Stimulated activated CD4-positive, alpha-beta T cell treated with anti-CD3 and anti-CD28 coated beads, Interleukin-12 subunit alpha, Interleukin-12 subunit beta, amount 100 ng/mL, for 24 hours (primary cell): ENCODE data around the gene SQSTM1.

Experiments used
- DNase-seq, 2 experiments: peaks; one replicate each; pipeline ENCODE4 v3.0.0-alpha.2; 2020; ENCODE audit warnings: low read depth in 2 of 2

SQSTM1 gene

DNA sequence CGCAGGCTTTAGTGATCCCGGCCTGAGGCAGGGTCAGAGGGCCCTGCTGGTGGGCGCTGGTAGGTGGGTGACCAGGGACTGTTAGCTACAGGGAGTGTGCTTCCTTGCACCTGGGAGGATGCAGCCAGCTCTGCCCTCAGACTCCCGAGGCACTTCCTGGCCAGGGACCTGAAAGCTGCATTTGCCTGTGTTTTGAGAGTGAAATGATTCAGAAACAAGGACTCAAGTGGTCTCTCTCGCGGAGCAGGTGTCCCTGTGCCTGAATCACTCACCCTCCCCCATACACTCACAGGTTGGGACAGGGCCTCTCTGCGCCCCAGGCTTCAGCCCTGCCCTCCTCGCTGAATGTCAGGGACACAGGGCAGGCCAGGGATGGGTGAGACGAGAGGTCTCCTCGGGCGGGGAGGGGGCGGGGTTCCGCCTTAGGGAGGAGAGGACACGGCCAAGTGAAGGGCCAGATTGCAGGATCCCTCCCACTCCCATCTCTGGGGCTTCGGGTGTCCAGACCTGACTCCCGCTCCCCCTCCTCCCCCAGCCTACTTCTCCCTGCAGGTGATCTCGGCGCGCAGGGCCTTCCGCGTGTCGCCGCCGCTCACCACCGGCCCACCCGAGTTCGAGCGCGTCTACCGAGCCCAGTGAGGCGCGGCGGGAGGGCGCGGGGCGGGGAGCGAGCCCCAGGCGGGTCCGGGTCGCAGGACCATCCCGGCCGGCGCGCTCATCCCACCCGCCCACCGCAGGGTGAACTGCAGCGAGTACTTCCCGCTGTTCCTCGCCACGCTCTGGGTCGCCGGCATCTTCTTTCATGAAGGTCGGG is 25.4 kb upstream of the SQSTM1 start:
- DNase-seq = no peak

DNA sequence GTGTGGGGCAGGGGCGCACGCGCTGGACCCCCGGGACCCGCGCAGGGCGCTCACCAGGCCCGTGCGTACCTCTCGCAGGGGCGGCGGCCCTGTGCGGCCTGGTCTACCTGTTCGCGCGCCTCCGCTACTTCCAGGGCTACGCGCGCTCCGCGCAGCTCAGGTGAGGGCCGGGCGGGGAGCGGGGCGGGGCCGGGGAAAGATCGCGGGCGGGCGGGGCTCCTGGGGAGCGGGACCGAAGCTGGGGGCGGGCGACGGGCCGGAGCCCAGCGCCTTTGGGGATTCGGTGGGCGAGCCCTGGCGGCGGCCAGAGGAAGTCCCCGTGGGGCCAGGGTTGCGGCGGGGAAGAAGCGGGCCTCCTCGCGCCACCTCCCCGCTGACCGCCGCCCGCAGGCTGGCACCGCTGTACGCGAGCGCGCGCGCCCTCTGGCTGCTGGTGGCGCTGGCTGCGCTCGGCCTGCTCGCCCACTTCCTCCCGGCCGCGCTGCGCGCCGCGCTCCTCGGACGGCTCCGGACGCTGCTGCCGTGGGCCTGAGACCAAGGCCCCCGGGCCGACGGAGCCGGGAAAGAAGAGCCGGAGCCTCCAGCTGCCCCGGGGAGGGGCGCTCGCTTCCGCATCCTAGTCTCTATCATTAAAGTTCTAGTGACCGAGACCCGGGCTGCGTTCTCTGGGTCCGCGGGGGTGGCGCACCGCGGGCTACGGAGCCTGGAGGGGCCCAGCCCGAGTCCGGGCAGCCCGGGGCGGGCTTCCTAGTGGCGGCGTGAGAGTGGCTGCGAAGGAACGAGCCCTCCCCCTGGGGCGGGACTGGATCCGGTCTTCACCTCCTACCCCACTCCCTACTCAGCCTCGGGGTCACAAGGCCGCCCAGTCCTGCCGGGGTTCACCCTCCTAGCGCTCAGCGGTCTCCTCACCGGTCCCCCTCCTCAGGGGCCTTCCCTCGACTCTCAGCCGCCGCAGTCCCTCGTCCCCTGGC is 24.6 kb upstream of the SQSTM1 start:
- DNase-seq = peak in 1 of 2 experiments; percentile 59

DNA sequence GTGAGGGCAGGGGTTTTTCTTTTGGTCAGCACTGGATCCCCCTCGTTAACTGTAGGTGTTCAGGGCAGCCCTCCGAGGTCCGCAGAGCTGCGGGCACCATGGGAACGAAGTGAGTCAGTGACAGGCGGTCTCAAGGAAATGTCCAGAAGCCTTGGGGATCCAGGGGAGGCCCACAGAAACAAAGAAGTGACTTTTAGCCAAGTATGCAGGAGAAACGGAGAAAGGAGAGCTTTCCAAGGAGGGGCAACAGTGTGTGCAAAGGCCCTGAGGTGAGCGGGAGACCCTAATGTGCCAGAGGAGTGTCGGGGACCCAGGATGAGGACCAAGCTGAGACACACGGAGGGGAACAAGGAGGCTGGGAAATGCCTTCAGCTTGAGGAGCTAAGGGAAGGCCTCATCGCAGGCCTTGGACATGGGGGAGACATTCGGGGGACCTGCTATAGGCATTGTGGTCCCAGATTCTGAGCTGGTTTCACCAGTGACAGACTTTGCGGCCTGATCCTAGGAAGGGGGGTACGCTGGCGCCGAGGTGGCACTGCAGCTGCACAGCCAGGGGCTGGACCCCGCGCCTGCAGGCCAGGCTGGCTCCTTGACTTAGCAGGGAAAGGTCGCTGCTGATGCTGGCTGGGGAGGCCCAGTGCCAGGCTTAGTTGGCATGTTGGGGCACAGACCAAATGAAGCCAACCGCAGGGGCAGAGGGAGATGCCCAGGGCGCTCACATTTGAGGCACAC is 23.7 kb upstream of the SQSTM1 start:
- no peak for DNase-seq

DNA sequence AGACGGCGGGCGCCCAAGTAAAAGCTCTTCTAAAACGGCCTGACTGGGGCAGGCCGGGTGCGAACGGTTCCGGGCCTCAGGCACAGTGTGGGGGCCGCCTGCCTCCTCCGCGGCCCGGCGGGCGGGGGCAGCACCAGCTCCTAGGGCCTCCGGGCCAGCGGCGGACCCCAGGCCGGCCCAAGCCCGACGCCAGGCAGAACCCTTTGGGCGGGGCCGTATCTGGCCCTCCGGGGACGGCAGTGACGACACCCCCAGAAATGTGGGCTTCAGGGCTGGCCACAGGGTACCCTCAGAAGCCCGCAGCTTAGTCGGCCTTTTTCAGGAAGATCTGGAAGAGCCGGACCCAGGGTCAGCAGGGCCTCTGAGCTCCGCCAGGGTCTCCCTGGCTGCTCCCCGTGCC is 23.0 kb upstream of the SQSTM1 start:
- DNase-seq = no peak

DNA sequence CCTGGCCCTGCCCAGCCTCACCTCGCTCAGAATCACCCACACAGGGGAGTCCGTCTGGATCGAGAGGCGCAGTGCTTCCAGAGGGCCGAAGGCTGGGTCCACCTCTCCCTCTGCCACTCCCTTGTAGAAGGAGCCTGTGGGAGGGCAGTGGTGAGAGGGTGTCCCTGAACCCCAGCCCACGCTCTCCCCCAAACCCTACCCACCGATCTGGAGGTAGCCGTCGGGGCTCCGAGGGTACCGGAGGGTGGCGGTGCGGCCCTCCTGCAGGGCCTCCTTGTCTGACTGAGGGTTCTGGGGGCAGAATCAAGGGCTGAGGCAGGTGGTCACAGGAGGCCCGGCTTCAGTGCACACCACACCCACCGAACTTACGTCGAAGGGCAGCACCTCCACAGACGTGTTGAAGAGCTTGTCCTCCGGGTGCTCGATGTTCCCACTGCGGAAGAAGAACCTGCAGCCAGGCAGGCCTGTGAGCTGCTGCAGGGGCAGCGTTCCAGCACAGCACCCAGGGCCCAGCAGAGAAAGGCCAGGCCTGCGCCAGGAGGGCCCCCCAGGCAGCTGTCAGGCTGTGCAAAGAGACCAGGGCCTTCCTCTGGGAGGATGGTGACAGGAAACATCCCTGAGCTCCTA is 22.4 kb upstream of the SQSTM1 start:
- DNase-seq = no peak

DNA sequence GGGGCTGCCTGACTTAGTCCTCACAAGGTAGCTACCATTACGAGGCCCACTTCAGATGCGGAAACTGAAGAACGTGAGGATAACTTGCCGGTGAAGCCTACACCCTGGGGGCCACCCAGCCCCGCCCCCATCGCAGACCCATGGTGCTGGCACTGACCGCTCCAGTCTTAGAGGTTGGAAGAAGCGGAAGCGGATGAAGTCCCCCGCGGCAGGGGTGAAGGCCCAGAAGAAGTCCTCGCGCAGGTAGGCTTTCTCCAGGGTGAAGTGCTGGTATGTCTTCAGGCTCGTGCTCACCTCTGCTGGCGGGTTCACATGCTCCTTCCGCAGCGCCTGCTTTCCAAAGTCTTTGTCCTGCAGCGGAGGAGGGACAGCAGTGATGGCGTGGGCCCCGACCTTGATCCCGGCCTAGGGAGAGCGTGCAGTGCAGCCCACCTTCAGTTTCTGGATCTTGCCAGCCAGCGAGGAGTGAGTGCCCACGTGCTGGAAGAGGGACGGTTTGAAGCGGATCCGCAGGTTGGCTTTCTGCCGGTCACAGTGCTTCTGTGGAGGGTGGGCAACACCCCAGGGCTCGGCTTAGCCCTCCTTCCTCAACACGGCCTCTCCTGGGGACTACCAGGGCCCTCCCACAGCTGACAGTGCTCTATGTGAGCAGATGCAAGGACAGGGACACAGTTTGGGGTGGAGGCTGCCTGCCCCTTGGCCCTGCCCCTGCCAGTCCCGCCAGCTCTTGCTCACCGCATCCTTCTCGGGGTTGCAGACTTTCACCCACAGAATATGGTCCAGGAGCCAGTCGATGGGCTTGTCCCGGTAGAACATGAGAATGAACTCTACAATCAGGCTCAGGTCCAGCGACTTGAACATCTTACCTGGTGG is 21.7 kb upstream of the SQSTM1 start:
- no peak for DNase-seq

DNA sequence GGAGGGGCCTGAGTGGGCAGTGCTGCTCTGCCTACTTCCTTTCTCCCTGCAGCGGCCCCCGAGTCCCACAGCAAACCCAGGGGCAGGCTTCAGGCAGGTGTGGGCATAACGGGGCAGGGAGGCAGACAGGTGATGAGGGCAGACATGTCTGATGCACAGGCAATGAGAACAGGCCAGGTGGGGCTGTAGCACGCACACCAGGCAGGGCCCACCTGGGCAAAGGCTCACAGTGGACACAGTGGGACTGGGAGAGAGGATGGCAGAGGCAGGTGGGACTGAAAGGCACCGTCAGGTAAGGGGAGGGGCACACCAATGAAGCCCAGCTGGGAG is 21.1 kb upstream of the SQSTM1 start:
- DNase-seq = no peak

DNA sequence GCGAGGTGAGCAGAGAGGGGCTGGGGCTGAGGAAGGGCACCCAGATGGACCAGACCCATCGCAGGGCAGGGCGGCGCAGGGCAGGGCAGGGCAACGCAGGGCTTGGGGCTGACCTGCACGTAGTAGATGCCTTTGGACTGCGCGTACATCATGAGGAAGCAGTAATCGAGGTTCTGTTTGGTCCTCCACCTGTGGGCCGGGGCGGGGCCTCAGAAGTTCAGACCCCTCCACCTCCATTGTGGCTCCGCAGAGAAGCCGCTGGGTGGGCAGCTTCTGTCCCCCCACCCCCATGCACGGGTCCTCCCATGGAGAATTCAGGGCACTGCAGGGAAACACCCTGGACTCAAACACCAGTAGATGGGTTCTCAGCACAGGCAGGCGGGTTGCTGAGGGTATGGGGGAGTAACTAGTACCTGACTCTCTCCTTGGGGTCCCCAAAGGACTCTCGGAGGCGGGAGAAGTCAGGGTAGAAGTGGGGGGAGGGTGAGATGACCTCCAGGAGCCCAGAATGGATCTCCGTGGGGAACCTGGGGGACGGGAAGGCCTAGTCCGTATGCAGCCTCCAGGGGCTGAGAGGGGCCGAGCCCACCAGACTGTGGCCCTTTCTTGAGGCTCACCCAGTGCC is 20.5 kb upstream of the SQSTM1 start:
- no peak for DNase-seq

DNA sequence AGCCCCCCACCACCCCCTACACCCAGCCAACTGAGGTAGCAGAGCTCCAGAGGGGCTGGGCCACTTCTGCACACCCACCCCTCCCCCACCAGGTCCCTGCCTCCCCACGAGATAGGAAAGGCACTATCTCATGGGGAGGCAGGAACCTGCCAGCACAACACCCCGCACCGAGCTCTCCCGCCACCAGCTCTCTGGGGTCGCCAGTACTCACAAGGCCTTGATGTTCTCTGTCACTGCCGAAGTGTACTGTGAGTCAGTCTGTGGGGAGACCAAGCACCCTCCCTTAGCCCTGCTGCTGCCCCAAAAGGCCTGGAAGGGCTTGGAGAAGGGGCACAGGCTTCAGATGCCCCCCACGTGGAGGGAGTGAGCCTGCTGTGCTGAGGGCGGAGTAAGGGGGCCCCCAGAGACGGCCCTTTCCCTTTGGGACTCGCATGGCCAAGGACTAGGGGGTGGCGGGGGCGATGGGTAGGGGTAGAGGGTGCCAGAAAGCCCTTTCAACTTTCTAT is 20.0 kb upstream of the SQSTM1 start:
- DNase-seq = no peak

DNA sequence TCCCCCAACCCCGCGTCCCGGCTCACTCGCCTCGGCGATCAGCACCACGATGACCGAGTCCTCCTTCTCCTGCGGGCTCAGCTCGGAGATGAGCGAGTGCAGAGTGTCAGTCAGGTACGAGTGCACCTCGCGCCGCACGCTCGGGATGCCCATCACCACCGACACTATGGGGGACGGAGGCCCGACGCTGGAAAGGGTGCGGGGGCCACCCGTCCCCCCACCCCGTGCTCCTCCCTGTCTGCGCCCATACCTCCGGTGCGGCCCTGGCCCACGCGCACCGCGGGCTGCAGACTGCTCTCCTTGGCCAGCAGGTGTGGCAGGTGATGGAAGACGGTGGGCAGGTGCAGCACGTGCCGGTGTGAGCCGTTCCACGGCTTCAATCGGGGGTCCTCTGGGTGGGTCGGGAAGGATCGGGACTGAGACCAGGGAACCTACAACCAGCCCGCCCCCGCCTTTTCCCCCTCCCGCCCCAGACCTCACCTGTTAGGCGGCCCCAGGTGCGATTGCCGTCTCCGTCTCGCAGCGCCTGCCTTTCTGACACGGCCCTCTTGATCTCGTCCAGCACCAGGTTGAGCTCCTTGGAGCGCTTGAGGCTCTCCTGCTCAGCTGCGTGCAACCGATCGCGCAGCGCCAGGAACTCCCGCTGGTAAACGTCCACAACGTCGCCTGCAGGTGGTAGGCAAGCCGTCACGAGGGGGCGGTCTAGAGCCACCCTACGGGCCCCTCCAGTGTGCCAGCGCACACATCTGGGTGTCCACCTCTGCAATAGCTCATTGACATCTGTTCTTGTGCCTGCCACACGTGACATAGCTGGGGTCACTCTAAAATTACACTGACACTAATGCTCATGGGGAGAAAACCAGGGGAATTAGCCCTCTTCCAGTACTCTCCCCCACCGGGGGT is 19.1 kb upstream of the SQSTM1 start:
- peak in 1 of 2 experiments; percentile 82 for DNase-seq

DNA sequence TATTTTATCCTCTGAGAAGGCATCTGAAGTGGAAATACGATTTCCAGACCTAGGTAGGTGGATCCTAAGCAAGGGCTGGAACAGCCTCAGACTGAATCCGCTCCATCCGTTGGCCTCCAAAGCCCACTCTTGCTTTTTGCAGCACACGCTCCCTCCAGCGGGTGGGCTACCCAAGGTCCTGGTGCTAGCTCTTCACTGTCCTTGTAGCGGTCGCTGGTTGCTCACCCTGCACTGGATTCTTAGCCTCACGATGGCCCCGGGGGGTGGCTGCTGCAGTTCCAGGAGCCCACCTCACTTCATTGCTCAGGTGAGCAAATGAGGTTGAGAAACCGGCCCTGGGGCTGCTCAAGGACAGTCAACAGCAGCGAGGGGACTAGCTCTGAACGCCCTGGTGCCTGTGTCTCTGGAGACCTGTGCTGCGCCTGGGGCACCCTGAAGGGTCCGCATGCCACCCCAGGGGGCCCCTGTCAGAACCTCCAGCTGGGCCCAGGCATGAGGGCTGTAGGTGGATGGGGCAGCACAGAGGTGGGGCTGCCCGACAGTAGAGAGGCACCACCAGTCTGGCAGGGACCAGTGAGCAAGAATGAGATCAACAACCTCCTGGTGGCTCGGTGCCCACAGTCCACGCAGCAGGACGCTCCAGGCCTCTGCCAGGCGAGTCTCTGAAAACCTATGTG is 18.4 kb upstream of the SQSTM1 start:
- no peak for DNase-seq

DNA sequence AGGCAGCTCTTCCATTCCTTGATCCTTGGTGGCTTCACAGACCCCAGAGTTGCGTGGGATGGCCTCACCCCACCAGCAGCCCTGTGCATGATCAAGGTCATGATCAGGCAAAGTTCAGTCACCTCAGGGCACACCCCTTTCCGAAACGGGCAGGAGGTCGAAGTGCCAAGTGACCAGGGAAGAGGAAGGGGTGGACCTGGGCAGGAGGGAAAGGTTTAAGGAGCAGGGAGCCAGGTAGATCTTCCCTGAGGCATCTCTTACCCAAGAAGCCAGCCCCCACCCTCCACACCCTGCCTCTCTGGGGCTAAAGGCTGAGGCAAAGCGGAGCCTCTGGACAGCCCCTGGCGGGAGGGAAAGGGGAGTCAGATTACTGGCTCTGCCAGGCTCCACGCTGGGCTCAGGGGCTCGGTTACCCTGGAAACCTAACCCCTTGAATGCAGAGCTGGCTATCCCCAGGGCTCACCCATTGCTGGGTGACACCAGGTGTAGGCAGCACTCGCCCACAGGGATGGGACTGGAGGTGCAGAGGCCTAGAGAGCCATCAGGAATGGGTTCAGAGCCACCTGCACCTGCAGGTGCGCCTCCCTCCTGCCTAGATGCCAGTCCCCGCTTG is 17.6 kb upstream of the SQSTM1 start:
- no peak for DNase-seq

DNA sequence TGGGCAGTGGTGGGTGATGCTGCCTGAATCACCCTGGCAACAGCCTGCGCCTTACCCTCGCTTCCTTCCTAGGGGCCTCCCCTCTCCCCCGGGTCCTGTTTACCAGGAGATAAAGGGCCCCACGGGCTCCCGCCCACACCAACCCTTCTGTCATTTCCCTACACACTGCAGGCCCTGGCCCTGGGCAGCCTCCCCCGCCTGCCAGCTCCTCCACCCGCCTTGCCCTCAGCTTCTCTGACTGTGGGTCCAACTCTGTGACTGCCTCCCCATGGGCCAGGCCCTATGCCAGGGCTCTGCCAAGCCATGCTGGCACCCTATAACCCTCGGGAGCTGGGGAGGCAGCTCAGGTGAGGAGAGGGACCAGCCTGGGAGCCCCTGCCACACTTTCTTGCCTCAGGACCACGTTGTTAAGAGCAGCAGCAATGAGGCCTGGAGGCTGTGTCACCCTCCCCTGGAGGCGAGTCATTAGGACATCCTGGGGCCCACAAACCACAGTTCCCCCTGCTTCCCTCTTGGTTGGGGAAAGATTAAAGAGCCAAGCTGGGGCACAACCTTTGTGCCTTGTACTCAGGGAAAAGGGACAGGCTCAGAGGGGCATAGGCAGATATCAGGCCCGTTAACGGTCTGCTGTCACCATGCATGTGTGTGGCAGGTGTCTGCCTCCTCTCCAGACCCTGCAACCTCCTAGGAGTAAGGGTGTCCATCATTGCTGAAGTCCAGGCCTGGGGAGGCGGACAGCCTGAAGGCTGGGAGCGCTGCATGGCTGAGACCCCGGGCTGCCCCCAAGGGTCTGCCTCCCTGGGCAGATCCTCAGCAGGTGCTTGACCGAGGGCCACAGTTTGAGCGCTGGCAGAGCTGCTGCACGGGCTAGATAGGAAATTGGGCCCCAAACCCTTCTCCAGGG is 16.8 kb upstream of the SQSTM1 start:
- peak in 1 of 2 experiments; percentile 57 for DNase-seq

DNA sequence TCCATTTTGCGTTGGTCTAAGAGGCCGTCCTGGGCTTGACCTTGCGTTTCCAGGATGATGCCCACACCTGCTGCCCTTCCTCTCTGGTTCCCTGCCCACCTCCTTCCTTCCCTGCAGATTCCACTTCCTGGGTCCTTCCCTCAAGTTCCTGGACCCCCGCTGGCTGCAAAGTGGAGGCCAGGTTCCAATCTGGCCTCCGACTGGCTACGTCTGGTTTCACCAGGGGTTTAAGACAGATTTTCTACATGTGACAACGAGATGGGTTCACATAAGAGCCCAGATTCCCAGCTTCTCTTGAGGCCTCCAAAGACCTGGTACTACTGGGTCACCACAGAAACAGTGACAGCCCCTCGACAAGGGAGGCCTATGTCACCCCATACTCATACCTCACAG is 16.2 kb upstream of the SQSTM1 start:
- no peak for DNase-seq

DNA sequence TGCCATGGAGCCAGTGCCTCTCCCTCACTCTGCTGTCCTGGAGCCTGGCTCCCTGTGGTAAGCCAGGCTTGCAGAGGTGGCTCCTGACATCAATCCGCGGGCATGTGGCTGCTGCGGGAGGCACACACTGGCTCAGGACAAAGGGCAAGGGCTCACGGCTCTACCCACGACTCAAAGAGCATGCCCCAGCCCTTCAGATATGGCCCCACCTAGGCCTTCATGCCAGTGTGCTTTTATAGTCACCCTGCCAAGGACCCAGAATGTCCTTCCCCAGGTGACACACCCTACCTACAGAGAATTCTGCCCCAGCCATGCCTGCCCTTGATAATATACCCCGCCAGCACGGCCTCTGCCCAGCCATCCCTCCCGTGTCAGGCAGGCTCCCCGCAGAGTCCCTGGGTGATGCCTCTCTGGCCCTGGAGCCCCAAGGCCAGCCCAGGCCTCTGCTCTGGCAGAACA is 15.6 kb upstream of the SQSTM1 start:
- DNase-seq = no peak

DNA sequence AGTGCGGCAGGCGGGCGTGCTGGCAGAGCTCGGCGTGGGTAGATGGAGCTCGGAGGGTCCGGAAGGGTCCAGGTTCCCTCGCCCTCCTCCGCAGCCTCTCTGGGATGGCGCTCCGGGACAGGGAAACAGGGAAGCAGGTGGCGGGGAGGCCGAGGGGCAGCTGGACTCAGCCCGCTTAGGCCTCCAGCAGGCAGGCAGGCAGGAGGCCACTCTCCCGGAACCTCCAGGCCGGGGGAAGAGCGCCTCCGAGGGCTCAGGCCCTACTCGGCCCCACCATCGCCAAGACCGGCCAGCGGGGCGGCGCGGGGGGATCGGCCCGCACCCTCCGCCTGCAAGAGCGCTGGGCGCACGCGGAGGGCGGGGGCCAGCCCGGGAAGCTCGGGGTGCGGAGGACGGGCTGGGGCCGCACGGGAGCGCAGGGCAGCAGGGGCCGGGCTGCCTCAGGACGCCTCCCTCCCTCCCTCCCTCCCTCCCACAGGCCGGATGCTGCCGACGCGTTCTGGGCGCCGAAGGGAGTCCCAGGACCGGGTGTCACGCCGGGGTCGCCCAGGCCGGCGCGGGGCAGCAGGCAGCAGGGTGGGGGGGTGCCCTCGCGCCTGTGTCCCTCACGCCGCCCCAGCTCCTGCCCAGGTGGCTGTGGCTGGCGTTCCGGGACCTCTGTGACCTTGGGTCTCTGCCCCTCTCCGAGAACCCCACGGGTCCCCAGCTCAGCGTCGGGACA is 15.0 kb upstream of the SQSTM1 start:
- DNase-seq = no peak
